ENCODE measurements around the gene DNAJC5G.
"Not testable (repeated sequence)": the region's sequence is repeated elsewhere in the genome, so short reads cannot be mapped to it uniquely, and the experiment has no call there.

DNAJC5G gene

GRCh38 chr2:27255187-27255586 lies 20.0 kb upstream of the DNAJC5G start:
- DNase-seq (ENCODE audit: low spot score) = no peak

GRCh38 chr2:27255660-27256059 lies 19.6 kb upstream of the DNAJC5G start:
- DNase-seq (ENCODE audit: low spot score) = peak; percentile 49

- no peak for DNase-seq (ENCODE audit: low spot score)
These were observed 18.3 kb upstream of the DNAJC5G start for GRCh38 chr2:27256855-27257454.

- no peak for DNase-seq (ENCODE audit: low spot score)
These were observed 17.2 kb upstream of the DNAJC5G start for GRCh38 chr2:27258051-27258450.

- no peak for DNase-seq (ENCODE audit: low spot score)
These were observed 13.8 kb upstream of the DNAJC5G start for GRCh38 chr2:27261241-27261925.

GRCh38 chr2:27261926-27262298 lies 13.3 kb upstream of the DNAJC5G start:
- DNase-seq (ENCODE audit: low spot score) = no peak

GRCh38 chr2:27262379-27263286 lies 12.6 kb upstream of the DNAJC5G start, which contains the start of gene SLC30A3:
Gene SLC30A3, minus strand, starts transcription at chr2:27263047. Its CDS starts 141 bp downstream, at chr2:27262906.
- peak; percentile 81 for DNase-seq (ENCODE audit: low spot score)

- no peak for DNase-seq (ENCODE audit: low spot score)
These were observed 11.7 kb upstream of the DNAJC5G start for GRCh38 chr2:27263287-27264252.

- no peak for DNase-seq (ENCODE audit: low spot score)
These were observed 10.9 kb upstream of the DNAJC5G start for GRCh38 chr2:27264253-27264752.

- peak; percentile 66 for DNase-seq (ENCODE audit: low spot score)
These were observed 10.3 kb upstream of the DNAJC5G start for GRCh38 chr2:27264753-27265535.

- no peak for DNase-seq (ENCODE audit: low spot score)
These were observed 9.7 kb upstream of the DNAJC5G start for GRCh38 chr2:27265536-27265870.

GRCh38 chr2:27268296-27268695 lies 6.9 kb upstream of the DNAJC5G start:
- DNase-seq (ENCODE audit: low spot score) = not testable (repeated sequence)

GRCh38 chr2:27270131-27270530 lies 5.1 kb upstream of the DNAJC5G start:
- DNase-seq (ENCODE audit: low spot score) = no peak

- DNase-seq (ENCODE audit: low spot score) = no peak
These were observed 4.6 kb upstream of the DNAJC5G start for GRCh38 chr2:27270670-27271069.

- no peak for DNase-seq (ENCODE audit: low spot score)
These were observed 3.4 kb upstream of the DNAJC5G start for GRCh38 chr2:27271631-27272340.

- DNase-seq (ENCODE audit: low spot score) = not testable (repeated sequence)
These were observed 2.4 kb upstream of the DNAJC5G start for GRCh38 chr2:27272537-27273522.

GRCh38 chr2:27278010-27278409 lies 2.8 kb downstream of the DNAJC5G start:
- DNase-seq (ENCODE audit: low spot score) = no peak

GRCh38 chr2:27280826-27281225 lies 5.6 kb downstream of the DNAJC5G start:
- DNase-seq (ENCODE audit: low spot score) = no peak

GRCh38 chr2:27281442-27281841 lies 6.2 kb downstream of the DNAJC5G start:
- no peak for DNase-seq (ENCODE audit: low spot score)

Measured in AG08395 (cell line).